HEK293 (cell line): ENCODE data around the gene ACMSD.

Source experiments
- RBAK ChIP-seq: fragments of 450-650 bp; formaldehyde crosslinking; IDR thresholded peaks from 2 replicates; pipeline ENCODE4 v1.5.1; 2016; ENCODE audit warnings: missing biosample characterization, missing genetic modification characterization
- ZNF138 ChIP-seq: fragments of 450-650 bp; formaldehyde crosslinking; IDR thresholded peaks from 2 replicates; pipeline ENCODE4 v1.5.1; 2016; ENCODE audit warnings: missing biosample characterization, missing genetic modification characterization, borderline replicate concordance
- ZNF76 ChIP-seq: fragments of 450-650 bp; formaldehyde crosslinking; IDR thresholded peaks from 2 replicates; pipeline ENCODE4; 2016; ENCODE audit warnings: low read depth, missing biosample characterization, missing genetic modification characterization, borderline replicate concordance
- TF ChIP-seq, protein P1 (sequence below): fragments of 450-650 bp; formaldehyde crosslinking; IDR thresholded peaks from 2 replicates; pipeline ENCODE4 v1.5.1; 2016; ENCODE audit warnings: missing biosample characterization, missing genetic modification characterization
- TF ChIP-seq, protein P2 (sequence below): fragments of 450-650 bp; formaldehyde crosslinking; IDR thresholded peaks from 2 replicates; pipeline ENCODE4 v1.5.1; 2016; ENCODE audit warnings: missing biosample characterization, missing genetic modification characterization, low read depth
- TF ChIP-seq, protein P3 (sequence below): fragments of 450-650 bp; formaldehyde crosslinking; optimal IDR thresholded peaks from 2 replicates; pipeline ENCODE3; 2016; ENCODE audit warnings: missing biosample characterization, mild to moderate bottlenecking, missing genetic modification characterization
- TF ChIP-seq, protein P4 (sequence below): fragments of 450-650 bp; formaldehyde crosslinking; IDR thresholded peaks from 2 replicates; pipeline ENCODE4 v1.5.1; 2016; ENCODE audit warnings: missing biosample characterization, missing genetic modification characterization

DNA sequence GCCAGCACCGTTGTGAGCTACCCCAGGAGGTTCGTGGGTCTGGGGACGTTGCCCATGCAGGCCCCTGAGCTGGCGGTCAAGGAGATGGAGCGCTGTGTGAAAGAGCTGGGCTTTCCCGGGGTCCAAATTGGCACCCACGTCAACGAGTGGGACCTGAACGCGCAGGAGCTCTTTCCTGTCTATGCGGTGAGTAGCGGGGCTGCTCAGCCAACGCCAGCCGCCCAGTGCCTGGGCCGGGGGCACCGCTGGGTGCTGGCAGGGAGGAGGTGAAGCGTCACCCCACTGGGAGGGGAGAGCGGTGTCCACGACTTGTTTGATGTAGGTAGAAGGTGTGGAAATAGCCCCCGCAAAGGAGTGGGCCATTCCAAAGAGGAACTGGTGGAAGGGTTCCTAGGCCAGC is 25.0 kb downstream of the ACMSD start:
- TF ChIP-seq, protein P1, sequence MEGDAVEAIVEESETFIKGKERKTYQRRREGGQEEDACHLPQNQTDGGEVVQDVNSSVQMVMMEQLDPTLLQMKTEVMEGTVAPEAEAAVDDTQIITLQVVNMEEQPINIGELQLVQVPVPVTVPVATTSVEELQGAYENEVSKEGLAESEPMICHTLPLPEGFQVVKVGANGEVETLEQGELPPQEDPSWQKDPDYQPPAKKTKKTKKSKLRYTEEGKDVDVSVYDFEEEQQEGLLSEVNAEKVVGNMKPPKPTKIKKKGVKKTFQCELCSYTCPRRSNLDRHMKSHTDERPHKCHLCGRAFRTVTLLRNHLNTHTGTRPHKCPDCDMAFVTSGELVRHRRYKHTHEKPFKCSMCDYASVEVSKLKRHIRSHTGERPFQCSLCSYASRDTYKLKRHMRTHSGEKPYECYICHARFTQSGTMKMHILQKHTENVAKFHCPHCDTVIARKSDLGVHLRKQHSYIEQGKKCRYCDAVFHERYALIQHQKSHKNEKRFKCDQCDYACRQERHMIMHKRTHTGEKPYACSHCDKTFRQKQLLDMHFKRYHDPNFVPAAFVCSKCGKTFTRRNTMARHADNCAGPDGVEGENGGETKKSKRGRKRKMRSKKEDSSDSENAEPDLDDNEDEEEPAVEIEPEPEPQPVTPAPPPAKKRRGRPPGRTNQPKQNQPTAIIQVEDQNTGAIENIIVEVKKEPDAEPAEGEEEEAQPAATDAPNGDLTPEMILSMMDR (tag by site-specific recombination): no peak
- TF ChIP-seq RBAK (tag by site-specific recombination): no peak
- TF ChIP-seq ZNF138: no peak
- no peak for TF ChIP-seq ZNF76 (tag by site-specific recombination)
- TF ChIP-seq, protein P2, sequence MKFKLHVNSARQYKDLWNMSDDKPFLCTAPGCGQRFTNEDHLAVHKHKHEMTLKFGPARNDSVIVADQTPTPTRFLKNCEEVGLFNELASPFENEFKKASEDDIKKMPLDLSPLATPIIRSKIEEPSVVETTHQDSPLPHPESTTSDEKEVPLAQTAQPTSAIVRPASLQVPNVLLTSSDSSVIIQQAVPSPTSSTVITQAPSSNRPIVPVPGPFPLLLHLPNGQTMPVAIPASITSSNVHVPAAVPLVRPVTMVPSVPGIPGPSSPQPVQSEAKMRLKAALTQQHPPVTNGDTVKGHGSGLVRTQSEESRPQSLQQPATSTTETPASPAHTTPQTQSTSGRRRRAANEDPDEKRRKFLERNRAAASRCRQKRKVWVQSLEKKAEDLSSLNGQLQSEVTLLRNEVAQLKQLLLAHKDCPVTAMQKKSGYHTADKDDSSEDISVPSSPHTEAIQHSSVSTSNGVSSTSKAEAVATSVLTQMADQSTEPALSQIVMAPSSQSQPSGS (tag by site-specific recombination): no peak
- TF ChIP-seq, protein P3, sequence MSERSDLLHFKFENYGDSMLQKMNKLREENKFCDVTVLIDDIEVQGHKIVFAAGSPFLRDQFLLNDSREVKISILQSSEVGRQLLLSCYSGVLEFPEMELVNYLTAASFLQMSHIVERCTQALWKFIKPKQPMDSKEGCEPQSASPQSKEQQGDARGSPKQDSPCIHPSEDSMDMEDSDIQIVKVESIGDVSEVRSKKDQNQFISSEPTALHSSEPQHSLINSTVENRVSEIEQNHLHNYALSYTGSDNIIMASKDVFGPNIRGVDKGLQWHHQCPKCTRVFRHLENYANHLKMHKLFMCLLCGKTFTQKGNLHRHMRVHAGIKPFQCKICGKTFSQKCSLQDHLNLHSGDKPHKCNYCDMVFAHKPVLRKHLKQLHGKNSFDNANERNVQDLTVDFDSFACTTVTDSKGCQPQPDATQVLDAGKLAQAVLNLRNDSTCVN: no peak
- TF ChIP-seq, protein P4, sequence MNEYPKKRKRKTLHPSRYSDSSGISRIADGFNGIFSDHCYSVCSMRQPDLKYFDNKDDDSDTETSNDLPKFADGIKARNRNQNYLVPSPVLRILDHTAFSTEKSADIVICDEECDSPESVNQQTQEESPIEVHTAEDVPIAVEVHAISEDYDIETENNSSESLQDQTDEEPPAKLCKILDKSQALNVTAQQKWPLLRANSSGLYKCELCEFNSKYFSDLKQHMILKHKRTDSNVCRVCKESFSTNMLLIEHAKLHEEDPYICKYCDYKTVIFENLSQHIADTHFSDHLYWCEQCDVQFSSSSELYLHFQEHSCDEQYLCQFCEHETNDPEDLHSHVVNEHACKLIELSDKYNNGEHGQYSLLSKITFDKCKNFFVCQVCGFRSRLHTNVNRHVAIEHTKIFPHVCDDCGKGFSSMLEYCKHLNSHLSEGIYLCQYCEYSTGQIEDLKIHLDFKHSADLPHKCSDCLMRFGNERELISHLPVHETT (tag by site-specific recombination): no peak
